Measurements from ENCODE around the gene LYPD6B. TPM values are rescaled to one million over a fixed set of nuclear protein-coding genes. Genes with fewer than 3 reads are reported as not detected.

The LYPD6B gene
- polyA plus RNA-seq, 3 donors: not detected

GRCh38 chr2:149213764-149214493 lies 175.4 kb downstream of the LYPD6B start:
- Histone ChIP-seq H3K9me3 (replicated peaks in 1 of 2; ENCODE audit: control insufficient read depth in 1 of 2, insufficient read depth in 1 of 2, low read length in 2 of 2) (no peaks in the 10 kb centered on the region), H3K4me3 (replicated peaks in 1 of 3; ENCODE audit: low read depth in 2 of 3, low read length in 3 of 3) (no peak overlapping the region), H2AFZ (ENCODE audit: insufficient read depth, low read depth, low read length, poor library complexity, severe bottlenecking) (no peak overlapping the region), H3K4me1 (ENCODE audit: control insufficient read depth in 1 of 2, insufficient read depth in 2 of 2, low read length in 2 of 2) (no peaks in the 10 kb centered on the region), H3K27me3 (ENCODE audit: control insufficient read depth in 2 of 2, insufficient read depth in 2 of 2, low read length in 2 of 2) (no peaks in the 10 kb centered on the region), H3K79me2 (ENCODE audit: insufficient read depth, low read length) (no peaks in the 10 kb centered on the region), H3K9ac (ENCODE audit: insufficient read depth, low read length, poor library complexity, severe bottlenecking) (no peak overlapping the region), H3K27ac (ENCODE audit: low read depth in 1 of 2, low read length in 2 of 2) (no peak overlapping the region), H3K36me3 (replicated peaks in 1 of 2; ENCODE audit: control insufficient read depth in 1 of 2, insufficient read depth in 2 of 2, low read length in 2 of 2) (no peaks in the 10 kb centered on the region), H3K4me2 (replicated peaks; ENCODE audit: extremely low read depth, low read length, poor library complexity, severe bottlenecking) (no peak overlapping the region), H4K20me1 (ENCODE audit: insufficient read depth, low read length) (no peaks in the 10 kb centered on the region)
- DNase-seq: no peak
- no peak for TF ChIP-seq CTCF (IDR thresholded peaks at IDR 0.05)
- intact Hi-C loops (cut with micrococcal nuclease): no loop called here
- Mint-ChIP-seq H3K4me3 (no peak overlapping the region), H3K4me1 (no peaks in the 10 kb centered on the region), H3K9me3 (peaks cover 0 to 6% (median 2%) of the 10 kb centered on the region in 7 donors), H3K27me3 (ENCODE audit: low read depth in 3 of 3) (peaks cover 0 to 10% (median 5%) of the 10 kb centered on the region in 3 donors), H3K36me3 (no peaks in the 10 kb centered on the region), H3K27ac (no peak overlapping the region)
- 100% methylated on average over 1 of the region's 4 CpGs for WGBS (ENCODE audit: insufficient coverage)

GRCh38 chr2:149218497-149218896 lies 180.0 kb downstream of the LYPD6B start:
- no peak overlapping the region for H3K4me2 ChIP-seq (replicated peaks; ENCODE audit: extremely low read depth, low read length, poor library complexity, severe bottlenecking)
- no peak overlapping the region for H3K9ac ChIP-seq (ENCODE audit: insufficient read depth, low read length, poor library complexity, severe bottlenecking)
- no peaks in the 10 kb centered on the region for H3K36me3 ChIP-seq (replicated peaks in 1 of 2; ENCODE audit: control insufficient read depth in 1 of 2, insufficient read depth in 2 of 2, low read length in 2 of 2)
- Mint-ChIP-seq H3K27me3 (ENCODE audit: low read depth in 3 of 3) (peaks cover 0 to 10% (median 7%) of the 10 kb centered on the region in 3 donors), H3K27ac (peak overlapping the region in 1 of 7 donors; percentile 13), H3K4me1 (no peaks in the 10 kb centered on the region), H3K36me3 (no peaks in the 10 kb centered on the region), H3K4me3 (no peak overlapping the region), H3K9me3 (peaks cover 0 to 3% (median 0%) of the 10 kb centered on the region in 7 donors)
- peaks cover 0 to 2% of the 10 kb centered on the region in 2 donors for H3K27me3 ChIP-seq (ENCODE audit: control insufficient read depth in 2 of 2, insufficient read depth in 2 of 2, low read length in 2 of 2)
- no peak for DNase-seq
- H3K4me3 ChIP-seq (replicated peaks in 1 of 3; ENCODE audit: low read depth in 2 of 3, low read length in 3 of 3): no peak overlapping the region
- H2AFZ ChIP-seq (ENCODE audit: insufficient read depth, low read depth, low read length, poor library complexity, severe bottlenecking): no peak overlapping the region
- no peak for TF ChIP-seq CTCF (IDR thresholded peaks at IDR 0.05)
- intact Hi-C loops (cut with micrococcal nuclease): no loop called here
- no peaks in the 10 kb centered on the region for H4K20me1 ChIP-seq (ENCODE audit: insufficient read depth, low read length)
- H3K9me3 ChIP-seq (replicated peaks in 1 of 2; ENCODE audit: control insufficient read depth in 1 of 2, insufficient read depth in 1 of 2, low read length in 2 of 2): no peaks in the 10 kb centered on the region
- no peaks in the 10 kb centered on the region for H3K79me2 ChIP-seq (ENCODE audit: insufficient read depth, low read length)
- no peak overlapping the region for H3K27ac ChIP-seq (ENCODE audit: low read depth in 1 of 2, low read length in 2 of 2)
- H3K4me1 ChIP-seq (ENCODE audit: control insufficient read depth in 1 of 2, insufficient read depth in 2 of 2, low read length in 2 of 2): no peaks in the 10 kb centered on the region
